ENCODE results near the gene QSOX2. TPM values are rescaled to one million over a fixed set of nuclear protein-coding genes. Genes with fewer than 3 reads are reported as not detected.

Gene QSOX2
- polyA plus RNA-seq, 3 donors, result 13.9 to 18.8 (median 14.2) TPM

DNA sequence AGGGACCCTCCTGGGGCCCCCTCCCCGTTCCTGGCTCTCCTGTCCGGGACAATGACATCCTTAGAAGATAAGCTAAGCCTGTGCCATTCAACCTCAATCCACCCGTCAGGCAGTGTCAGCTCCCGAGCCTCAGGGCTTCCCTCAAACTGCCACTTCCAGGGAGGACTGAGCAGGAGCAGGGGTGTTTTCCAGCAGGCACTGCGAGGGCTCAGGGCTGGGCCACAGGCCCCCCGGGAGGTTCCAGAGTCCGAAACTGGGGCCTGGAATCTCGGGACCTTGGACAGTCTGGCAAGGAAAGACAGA lies 66.9 kb downstream of the QSOX2 start:
- DNase-seq (ENCODE audit: low read depth in 3 of 3, low spot score in 2 of 3), result no peak

DNA sequence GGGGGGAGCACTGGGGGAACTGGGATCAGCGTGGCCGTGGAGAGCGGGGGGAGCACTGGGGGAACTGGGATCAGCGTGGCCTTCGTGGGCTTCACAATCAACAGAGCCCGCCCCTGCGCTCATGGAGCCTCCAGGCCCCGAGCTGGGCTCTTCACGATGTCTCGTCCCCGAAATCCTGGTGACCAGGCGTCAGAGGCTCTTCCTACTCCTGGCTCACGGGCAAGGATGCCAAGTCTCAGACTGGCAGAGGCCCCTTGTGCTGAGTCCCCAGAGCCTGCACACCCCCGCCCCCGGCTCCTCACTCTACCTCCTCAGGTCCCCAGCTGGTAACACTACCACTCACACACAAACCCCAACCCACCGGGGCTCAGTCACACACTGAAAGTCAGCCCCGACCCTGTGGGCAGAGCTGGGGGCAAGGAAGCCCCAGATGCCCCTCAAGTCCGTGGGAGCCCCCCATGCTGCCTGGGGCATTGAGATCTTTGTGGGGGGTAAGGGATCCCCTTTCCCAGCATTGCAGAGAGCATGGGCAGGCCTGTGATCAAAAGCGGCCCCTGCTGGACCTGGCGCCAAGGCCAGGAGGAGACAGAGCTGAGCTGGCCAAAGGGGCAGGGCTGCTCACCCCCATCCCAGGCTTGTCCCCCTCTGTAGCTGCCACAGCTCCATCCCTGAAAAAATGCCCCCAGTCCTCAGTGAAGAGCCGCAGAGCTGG lies 67.4 kb downstream of the QSOX2 start:
- DNase-seq (ENCODE audit: low read depth in 3 of 3, low spot score in 2 of 3), result no peak

- no peak for DNase-seq (ENCODE audit: low read depth in 3 of 3, low spot score in 2 of 3)
Observed at GRCh38 chr9:136177224-136177623, 68.4 kb downstream of the QSOX2 start.

GRCh38 chr9:136175616-136176197 lies 69.9 kb downstream of the QSOX2 start:
- no peak for DNase-seq (ENCODE audit: low read depth in 3 of 3, low spot score in 2 of 3)

DNA sequence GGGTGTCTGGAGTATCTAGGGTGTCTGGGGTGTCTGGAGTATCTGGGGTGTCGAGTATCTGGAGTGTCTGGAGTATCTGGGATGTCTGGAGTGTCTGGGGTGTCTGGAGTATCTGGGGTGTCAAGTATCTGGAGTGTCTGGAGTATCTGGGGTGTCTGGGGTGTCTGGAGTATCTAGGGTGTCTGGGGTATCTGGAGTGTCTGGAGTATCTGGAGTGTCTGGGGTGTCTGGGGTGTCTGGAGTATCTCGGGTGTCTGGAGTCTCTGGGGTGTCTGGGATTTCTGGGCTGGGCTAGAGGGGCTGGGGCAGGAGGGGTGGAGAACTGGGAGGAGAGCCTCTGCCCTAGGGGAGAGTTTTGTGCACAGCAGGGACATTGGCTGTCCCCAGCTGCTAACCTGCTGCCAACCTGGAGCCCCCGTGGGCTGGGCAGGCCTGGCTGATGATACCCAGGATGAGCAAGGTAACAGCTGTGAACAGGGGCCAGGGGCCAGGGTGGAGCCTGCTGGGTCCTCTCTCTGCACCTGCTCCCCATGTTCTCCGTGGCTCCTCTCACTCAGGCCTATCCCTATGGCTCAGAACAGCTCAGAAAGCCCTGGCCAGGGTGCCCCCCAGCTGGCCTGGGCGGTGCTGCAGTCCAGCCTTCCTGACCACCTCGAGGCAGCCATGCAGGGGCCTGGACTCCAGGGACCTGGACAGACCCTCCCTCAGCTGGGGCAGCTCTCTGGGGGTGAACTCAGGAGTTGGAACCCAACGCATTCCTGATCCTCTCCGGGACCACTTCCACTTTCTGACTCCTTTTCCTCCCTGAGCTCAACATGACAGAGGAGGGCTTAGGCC lies 70.6 kb downstream of the QSOX2 start:
- DNase-seq (ENCODE audit: low read depth in 3 of 3, low spot score in 2 of 3), result no peak

- DNase-seq (ENCODE audit: low read depth in 3 of 3, low spot score in 2 of 3), result no peak
Observed at GRCh38 chr9:136173648-136174290, 71.8 kb downstream of the QSOX2 start.

- DNase-seq (ENCODE audit: low read depth in 3 of 3, low spot score in 2 of 3), result no peak
Observed at GRCh38 chr9:136172412-136173079, 73.1 kb downstream of the QSOX2 start.

DNA sequence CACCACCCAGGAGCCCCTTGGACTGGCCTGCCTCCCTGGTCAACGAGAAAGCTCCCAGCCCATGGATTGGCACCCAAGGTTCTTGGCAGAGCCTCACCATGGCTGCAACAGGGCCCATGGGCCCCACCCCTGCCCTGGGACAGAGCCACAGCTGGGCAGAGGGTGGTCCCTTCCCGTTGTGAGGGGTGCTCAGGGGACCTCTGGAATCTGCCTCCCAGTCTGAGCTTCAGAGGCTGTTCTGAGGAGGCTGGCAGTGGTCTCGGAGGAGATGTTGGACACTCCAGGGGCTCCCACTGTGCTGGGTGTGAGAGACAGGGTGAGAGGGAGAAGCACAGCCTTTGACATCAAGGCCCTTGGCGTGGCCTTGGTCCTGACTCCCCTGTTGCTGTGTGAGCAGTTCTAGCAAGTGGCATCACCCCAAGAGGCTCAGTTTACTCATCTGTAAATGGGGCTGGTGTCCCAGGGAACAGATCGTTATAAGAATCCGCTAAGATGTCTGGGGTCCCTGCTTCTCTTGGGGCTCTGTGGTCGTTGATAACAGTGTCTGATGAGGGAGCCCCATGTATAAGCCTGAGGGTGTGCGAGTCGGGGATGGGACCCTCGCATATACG lies 73.7 kb downstream of the QSOX2 start:
- no peak for DNase-seq (ENCODE audit: low read depth in 3 of 3, low spot score in 2 of 3)

DNA sequence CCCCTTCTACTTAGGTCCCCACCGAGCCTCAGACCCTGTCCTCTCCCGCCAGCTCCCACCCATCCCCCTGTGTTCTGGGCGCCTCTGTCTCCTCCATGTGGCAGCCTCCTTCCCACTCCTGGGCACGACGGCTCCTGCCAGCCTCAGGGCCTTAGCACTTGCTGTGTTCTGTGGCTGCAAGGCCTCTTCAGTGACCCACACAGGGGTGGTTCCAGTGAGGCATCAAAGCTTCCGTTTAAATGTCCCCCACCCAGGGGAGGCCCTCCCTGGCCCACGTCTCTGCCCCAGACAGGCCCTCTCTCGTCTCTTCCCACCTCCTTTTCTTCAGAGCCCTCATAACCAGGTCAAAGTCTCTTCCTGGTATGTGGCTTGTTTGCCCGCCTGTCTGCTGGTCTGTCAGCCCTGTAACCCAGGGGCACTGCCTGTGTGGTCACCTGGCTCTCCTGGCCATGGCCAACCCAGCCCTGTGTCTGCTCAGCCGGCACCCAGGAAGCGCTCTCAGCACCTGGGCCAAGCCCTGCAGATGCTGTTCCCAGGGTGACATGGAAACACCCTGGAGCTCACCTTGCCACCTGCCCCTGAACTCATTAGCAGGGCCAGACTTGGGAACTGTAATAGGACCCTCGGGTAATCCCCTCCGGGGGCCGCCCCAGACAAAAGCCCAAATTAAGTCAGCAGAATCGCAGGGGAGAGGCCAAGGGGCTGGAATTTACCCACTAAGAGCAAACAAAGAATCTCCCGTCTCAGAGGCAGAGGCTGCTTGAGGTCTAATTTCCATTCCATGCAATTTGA lies 74.4 kb downstream of the QSOX2 start:
- no peak for DNase-seq (ENCODE audit: low read depth in 3 of 3, low spot score in 2 of 3)

GRCh38 chr9:136170006-136170901 lies 75.4 kb downstream of the QSOX2 start:
- no peak for DNase-seq (ENCODE audit: low read depth in 3 of 3, low spot score in 2 of 3)

DNA sequence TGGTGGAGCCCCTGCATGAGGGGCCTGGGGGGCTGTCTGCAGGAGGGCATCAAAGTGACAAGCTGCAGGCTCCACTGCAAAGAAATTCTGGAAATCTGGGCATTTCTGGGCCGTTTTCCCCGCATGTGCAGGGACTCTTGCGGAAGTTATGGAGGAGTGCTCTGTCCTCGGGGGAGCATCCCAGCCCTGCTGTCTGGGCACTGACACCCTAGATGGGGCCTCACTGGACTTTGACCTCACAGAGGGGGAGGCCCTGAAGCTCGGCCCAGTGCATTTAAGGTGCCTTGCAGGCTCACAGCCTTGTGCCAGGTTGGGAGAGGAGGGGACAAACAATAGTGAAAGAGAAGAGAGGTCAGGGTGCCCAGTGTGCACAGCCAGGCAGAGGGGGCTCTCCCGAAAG lies 76.1 kb downstream of the QSOX2 start:
- DNase-seq (ENCODE audit: low read depth in 3 of 3, low spot score in 2 of 3), result no peak

DNA sequence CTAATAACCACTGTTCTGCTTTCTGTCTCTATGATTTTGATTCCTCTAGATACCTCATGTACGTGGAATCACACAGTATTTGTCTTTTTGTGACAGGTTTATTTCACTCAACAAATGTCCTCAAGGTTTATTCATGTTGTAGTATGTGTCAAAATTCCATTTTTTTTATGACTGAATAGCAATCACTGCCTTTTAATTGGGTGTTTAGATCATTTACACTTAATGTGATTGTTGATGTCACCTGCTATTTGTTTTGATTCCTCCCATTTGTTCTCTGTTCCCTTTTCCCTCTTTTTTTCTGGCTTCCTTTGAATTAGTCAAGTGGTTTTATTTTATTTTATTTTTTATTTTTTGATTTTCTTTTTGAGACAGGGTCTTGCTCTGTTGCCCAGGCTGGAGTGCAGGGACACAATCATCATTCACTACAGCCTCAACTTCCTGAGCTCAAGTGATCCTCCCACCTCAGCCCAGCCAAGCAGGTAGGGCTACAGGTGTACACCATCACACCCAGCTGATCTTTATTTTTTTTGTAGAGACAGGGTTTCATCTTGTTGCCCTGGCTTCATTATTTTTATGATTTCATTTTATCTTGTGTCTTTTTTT lies 82.3 kb downstream of the QSOX2 start:
- DNase-seq (ENCODE audit: low read depth in 3 of 3, low spot score in 2 of 3), result no peak

DNA sequence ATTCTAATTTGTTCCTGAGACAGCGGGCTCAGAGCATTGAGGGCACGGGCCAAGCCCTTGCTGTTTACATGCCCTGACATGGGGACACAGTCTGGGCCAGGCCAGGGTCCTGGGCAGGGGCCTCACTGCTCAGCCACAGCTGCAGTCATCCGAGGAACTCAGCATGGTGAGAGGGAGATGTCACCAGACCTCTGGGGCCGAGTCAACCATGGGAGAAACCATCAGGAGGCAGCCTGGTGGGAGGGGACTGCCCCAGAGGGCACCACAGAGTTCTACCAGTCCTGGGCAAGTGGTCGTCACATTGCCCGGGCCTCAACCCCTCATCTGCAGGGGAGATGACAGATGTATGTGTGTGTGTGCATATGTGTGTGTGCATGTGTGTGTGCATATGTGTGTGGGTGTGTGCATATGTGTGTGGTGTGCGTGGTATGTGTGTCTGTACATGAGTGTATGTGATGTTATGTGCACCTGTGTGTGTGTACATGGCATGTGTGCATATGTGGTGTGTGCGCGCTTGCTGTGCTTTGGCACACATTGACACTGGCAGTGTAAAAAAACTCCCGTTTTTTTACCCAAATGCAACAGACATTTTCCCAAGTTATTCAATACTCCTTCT lies 84.5 kb downstream of the QSOX2 start:
- DNase-seq (ENCODE audit: low read depth in 3 of 3, low spot score in 2 of 3), result no peak

GRCh38 chr9:136160381-136160841 lies 85.2 kb downstream of the QSOX2 start:
- no peak for DNase-seq (ENCODE audit: low read depth in 3 of 3, low spot score in 2 of 3)

DNA sequence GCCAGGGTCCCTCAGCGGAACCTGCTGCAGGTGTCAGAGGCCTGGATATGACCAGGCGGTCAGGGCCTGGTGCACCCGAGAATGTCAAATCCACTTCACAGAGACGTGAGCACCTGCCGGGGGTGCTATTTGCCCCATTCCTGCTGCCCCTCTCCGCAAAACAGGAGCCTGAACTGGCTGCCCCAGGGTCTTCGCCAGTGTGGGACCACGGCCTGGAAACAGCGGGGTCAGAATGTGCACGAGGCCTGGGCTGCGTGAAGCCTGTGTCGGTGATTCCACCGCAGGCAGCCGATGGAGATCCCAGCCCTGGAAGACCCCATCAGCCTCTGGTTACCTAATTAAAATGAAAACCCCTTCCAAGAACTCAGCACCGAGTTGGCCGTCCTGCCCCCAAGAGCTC lies 85.8 kb downstream of the QSOX2 start:
- no peak for DNase-seq (ENCODE audit: low read depth in 3 of 3, low spot score in 2 of 3)

- no peak for DNase-seq (ENCODE audit: low read depth in 3 of 3, low spot score in 2 of 3)
Observed at GRCh38 chr9:136157477-136158265, 87.9 kb downstream of the QSOX2 start.
